ENCODE data around the gene KCNJ11.

KCNJ11 gene

GRCh38 chr11:17352950-17353820 is 35.3 kb downstream of the KCNJ11 start:
- DNase-seq = peak; percentile 2 to 30 (median 9)

- peak; percentile 13 to 54 (median 18) for DNase-seq
Measured at GRCh38 chr11:17351510-17352176, 36.8 kb downstream of the KCNJ11 start, which contains the start of gene NCR3LG1. TSS of gene NCR3LG1 (plus strand) at chr11:17351800. CDS start at chr11:17351970, 170 bp downstream.

- DNase-seq = no peak
Measured at GRCh38 chr11:17351172-17351509, 37.3 kb downstream of the KCNJ11 start.

GRCh38 chr11:17350455-17351171 is 37.8 kb downstream of the KCNJ11 start:
- no peak for DNase-seq

GRCh38 chr11:17347676-17348075 is 40.8 kb downstream of the KCNJ11 start:
- no peak for DNase-seq

- DNase-seq = no peak
Measured at GRCh38 chr11:17343907-17344306, 44.6 kb downstream of the KCNJ11 start.

GRCh38 chr11:17343257-17343656 is 45.2 kb downstream of the KCNJ11 start:
- no peak for DNase-seq
